KOPT-K1 (cell line): ENCODE data around the gene KLHL7.
"Not testable (repeated sequence)": the region's sequence is repeated elsewhere in the genome, so short reads cannot be mapped to it uniquely, and the experiment has no call there.

Experiments
- H3K27ac ChIP-seq: fragments of 200-600 bp; sonication (generic); 2 replicates; pipeline ENCODE4 v1.5.1; 2016; ENCODE audit warnings: antibody characterized with exemption, mild to moderate bottlenecking, low read depth, low read length; ENCODE audit not compliant: poor library complexity, severe bottlenecking
- H3K36me3 ChIP-seq: fragments of 200-600 bp; sonication (generic); 2 replicates; pipeline ENCODE4 v1.5.1; 2017; ENCODE audit warnings: antibody characterized with exemption, mild to moderate bottlenecking, low read length, moderate library complexity; ENCODE audit not compliant: insufficient read depth
- H3K9me3 ChIP-seq: fragments of 200-600 bp; sonication (generic); 2 replicates; pipeline ENCODE4 v1.5.1; 2017; ENCODE audit warnings: antibody characterized with exemption, low read length, mild to moderate bottlenecking; ENCODE audit not compliant: insufficient read depth, poor library complexity, severe bottlenecking

Gene KLHL7

GRCh38 chr7:23183279-23184012 lies 77.9 kb downstream of the KLHL7 start:
- H3K36me3 ChIP-seq, result peaks cover 36% of the 10 kb centered on the region
- H3K9me3 ChIP-seq, result no peaks in the 10 kb centered on the region
- peak overlapping the region; percentile 70 for H3K27ac ChIP-seq

DNA sequence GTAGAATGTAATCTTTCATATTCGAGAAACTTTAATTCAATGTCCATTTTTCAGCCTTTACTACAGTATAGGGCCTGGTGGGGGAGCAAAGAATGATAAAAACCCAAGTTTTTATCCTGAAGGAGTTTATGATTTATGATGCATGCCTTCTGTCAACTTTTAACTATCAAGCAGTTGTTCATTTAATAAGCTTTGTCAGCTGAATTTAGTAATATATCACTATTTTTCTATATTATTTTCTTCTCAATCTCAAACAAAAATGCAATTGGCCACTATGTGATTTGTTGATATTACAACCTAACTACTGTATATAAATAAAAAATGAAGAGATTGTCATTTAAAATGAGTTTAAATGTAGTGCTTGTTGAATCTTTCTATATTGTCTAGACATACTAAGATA lies 78.7 kb downstream of the KLHL7 start:
- Histone ChIP-seq H3K27ac (no peak overlapping the region), H3K9me3 (no peaks in the 10 kb centered on the region), H3K36me3 (peaks cover 45% of the 10 kb centered on the region)

- H3K27ac ChIP-seq, result no peak overlapping the region
- H3K36me3 ChIP-seq, result peaks cover 50% of the 10 kb centered on the region
- H3K9me3 ChIP-seq, result no peaks in the 10 kb centered on the region
Observed at GRCh38 chr7:23184709-23185359, 79.2 kb downstream of the KLHL7 start.

DNA sequence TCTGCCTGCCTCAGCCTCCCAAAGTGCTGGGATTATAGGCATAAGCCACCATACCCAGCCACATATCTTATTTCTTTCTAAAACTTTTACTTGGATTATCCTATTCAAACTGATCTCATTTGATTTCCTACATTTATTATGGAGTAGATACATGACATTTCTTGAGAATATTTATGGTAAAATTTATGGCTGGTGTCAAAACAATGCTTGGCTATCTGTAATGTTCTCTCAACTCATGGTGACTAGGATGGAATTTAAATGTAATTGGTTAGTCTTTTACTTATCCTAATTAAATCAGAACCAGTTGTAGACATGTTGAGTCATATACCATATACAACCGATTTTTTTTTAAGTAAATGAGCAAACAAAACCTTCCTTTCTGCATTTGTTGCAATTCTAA lies 80.4 kb downstream of the KLHL7 start:
- Histone ChIP-seq H3K27ac (no peak overlapping the region), H3K9me3 (no peaks in the 10 kb centered on the region), H3K36me3 (peaks cover 62% of the 10 kb centered on the region)

GRCh38 chr7:23191022-23191421 lies 85.4 kb downstream of the KLHL7 start:
- no peaks in the 10 kb centered on the region for H3K9me3 ChIP-seq
- no peak overlapping the region for H3K27ac ChIP-seq
- H3K36me3 ChIP-seq, result peaks cover 98% of the 10 kb centered on the region

DNA sequence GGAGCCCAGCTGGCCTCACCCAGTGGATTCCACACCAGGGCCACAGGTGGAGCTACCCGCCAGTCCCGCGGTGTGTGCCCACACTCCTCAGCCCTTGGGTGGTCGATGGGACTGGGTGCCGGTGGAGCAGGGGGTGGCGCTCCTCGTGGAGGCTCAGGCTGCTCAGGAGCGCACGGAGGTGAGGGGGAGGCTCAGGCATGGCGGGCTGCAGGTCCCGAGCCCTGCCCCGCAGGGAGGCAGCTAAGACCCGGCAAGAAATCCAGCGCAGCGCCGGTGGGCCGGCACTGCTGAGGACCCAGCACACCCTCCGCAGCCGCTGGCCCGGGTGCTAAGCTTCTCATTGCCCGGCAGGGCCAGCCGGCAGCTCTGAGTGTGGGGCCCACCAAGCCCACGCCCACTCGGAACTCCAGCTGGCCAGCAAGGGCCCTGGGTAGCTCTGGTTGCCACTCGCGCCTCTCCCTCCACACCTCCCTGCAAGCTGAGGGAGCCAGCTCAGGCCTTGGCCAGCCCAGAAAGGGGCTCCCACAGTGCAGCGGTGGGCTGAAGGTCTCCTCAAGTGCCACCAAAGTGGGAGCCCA lies 88.2 kb downstream of the KLHL7 start:
- H3K9me3 ChIP-seq, H3K27ac ChIP-seq: not testable (repeated sequence)
- H3K36me3 ChIP-seq, result peaks cover 94% of the 10 kb centered on the region

- no peak overlapping the region for H3K27ac ChIP-seq
- H3K36me3 ChIP-seq, result peaks cover 94% of the 10 kb centered on the region
- H3K9me3 ChIP-seq, result no peaks in the 10 kb centered on the region
Observed at GRCh38 chr7:23196306-23196705, 90.7 kb downstream of the KLHL7 start.

GRCh38 chr7:23197745-23198144 lies 92.2 kb downstream of the KLHL7 start:
- H3K9me3 ChIP-seq, H3K27ac ChIP-seq: not testable (repeated sequence)
- peaks cover 94% of the 10 kb centered on the region for H3K36me3 ChIP-seq

DNA sequence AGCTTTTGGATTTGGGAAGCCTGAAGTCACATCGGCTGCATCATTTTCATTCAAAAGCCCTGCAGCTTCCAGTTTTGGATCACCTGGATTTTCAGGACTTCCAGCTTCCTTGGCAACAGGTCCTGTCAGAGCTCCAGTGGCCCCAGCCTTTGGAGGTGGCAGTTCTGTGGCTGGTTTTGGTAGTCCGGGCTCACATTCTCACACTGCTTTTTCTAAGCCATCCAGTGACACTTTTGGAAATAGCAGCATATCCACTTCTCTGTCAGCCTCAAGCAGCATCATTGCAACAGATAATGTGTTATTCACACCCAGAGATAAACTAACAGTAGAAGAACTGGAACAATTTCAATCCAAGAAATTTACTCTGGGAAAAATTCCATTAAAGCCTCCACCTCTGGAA lies 94.7 kb downstream of the KLHL7 start:
- Histone ChIP-seq H3K9me3 (no peaks in the 10 kb centered on the region), H3K36me3 (peaks cover 84% of the 10 kb centered on the region), H3K27ac (no peak overlapping the region)

- Histone ChIP-seq H3K27ac (no peak overlapping the region), H3K9me3 (no peaks in the 10 kb centered on the region), H3K36me3 (peaks cover 51% of the 10 kb centered on the region)
Observed at GRCh38 chr7:23204241-23204640, 98.7 kb downstream of the KLHL7 start.

GRCh38 chr7:23205577-23205908 lies 100.0 kb downstream of the KLHL7 start:
- Histone ChIP-seq H3K36me3 (peaks cover 38% of the 10 kb centered on the region), H3K27ac (no peak overlapping the region)

GRCh38 chr7:23205909-23206767 lies 100.6 kb downstream of the KLHL7 start:
- Histone ChIP-seq H3K9me3 (no peaks in the 10 kb centered on the region), H3K27ac (no peak overlapping the region), H3K36me3 (peaks cover 32% of the 10 kb centered on the region)

More at GRCh38 chr7:23205577-23205908, 100.0 kb downstream of the KLHL7 start:
- no peaks in the 10 kb centered on the region for H3K9me3 ChIP-seq

DNA sequence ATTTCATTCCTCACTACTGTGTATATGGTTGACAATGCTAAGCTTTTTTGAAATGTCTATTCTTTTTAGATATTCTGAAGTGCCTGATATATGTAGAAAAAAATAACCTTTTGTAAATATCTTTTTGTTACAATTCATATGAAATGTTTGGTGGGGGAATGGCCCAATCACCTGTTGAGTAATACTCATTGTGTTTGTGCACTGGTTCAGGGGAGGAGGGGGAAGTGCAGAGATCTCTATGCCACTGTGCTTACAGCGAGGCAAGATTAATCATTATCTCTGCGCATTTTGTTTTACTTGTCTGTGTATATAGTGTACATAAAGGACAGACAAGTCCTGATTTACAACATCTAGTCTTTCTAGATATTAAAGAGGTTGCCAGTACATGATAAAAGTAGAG lies 101.4 kb downstream of the KLHL7 start:
- Histone ChIP-seq H3K27ac (no peak overlapping the region), H3K36me3 (peaks cover 23% of the 10 kb centered on the region; the same call in 1 of the 2 replicates), H3K9me3 (no peaks in the 10 kb centered on the region)

- peaks cover 15% of the 10 kb centered on the region; the same call in 1 of the 2 replicates for H3K36me3 ChIP-seq
- H3K27ac ChIP-seq, result no peak overlapping the region
- no peaks in the 10 kb centered on the region for H3K9me3 ChIP-seq
Observed at GRCh38 chr7:23207884-23208283, 102.3 kb downstream of the KLHL7 start.

DNA sequence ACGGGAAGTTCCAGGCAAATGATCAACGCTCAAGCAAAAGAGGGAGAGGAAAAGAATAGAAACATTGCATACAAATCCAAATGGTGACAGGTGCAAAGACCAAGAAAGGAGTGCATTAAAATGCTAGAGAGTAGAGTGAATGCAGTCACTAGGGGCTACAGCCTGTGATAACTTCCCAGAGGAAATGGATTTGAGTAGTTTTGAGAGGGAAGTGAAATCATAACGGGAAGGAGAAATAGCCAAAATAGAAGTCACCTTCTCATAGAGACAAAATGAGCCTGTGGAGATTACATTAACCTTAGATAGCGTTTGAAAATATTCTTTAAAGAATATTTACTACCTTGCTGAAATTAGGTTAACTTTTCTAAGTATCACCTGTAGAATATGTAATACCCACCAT lies 102.7 kb downstream of the KLHL7 start:
- no peaks in the 10 kb centered on the region for H3K9me3 ChIP-seq
- H3K27ac ChIP-seq, result no peak overlapping the region
- H3K36me3 ChIP-seq, result peaks cover 10% of the 10 kb centered on the region; the same call in 1 of the 2 replicates
